Tibial nerve (tissue), 4 donors: ENCODE results near the gene KLHL7. TPM values are rescaled to one million over a fixed set of nuclear protein-coding genes. Genes with fewer than 3 reads are reported as not detected.

Source experiments
- DNase-seq, 2 donors: peaks; one replicate each; pipeline ENCODE4 v3.0.0-alpha.2; 2019; ENCODE audit warnings: low spot score in 2 of 2
- H3K27ac ChIP-seq, 4 donors: fragments of 200-600 bp; sonication (generic) in 3 of 4; one replicate each; pipeline ENCODE4 v1.5.1; 2017 to 2019; ENCODE audit warnings: mild to moderate bottlenecking in 1 of 4
- H3K27me3 ChIP-seq, 2 donors: fragments of 200-600 bp; sonication (generic) in 1 of 2; one replicate each; pipeline versions ENCODE4 v1.5.1 to v1.6.0; 2017 to 2019
- H3K36me3 ChIP-seq, 3 donors: fragments of 200-600 bp; sonication (generic); one replicate each; pipeline ENCODE4 v1.5.1; 2018 to 2019
- H3K4me1 ChIP-seq, 4 donors: fragments of 200-600 bp; sonication (generic) in 3 of 4; one replicate each; pipeline ENCODE4 v1.5.1; 2017 to 2019
- H3K4me3 ChIP-seq, 4 donors: fragments of 200-600 bp; sonication (generic) in 3 of 4; one replicate each; pipeline ENCODE4 v1.5.1; 2017 to 2019; ENCODE audit warnings: mild to moderate bottlenecking in 1 of 4, moderate library complexity in 1 of 4
- H3K9me3 ChIP-seq, 4 donors: fragments of 200-600 bp; sonication (generic) in 3 of 4; one replicate each; pipeline ENCODE4 v1.5.1; 2017 to 2019
- CTCF ChIP-seq, 5 experiments: fragments of 200-600 bp in 3 of 5; fragments of 450-650 bp in 2 of 5; sonication (generic) in 3 of 5; IDR thresholded peaks; one replicate each; pipeline ENCODE4 v1.5.1; 2016 to 2019; ENCODE audit warnings: antibody characterized with exemption in 5 of 5, mild to moderate bottlenecking in 3 of 5, moderate library complexity in 2 of 5
- EP300 ChIP-seq, 2 donors: sonication (generic); formaldehyde crosslinking; IDR thresholded peaks; one replicate each; pipeline ENCODE4 v1.6.1; 2017; ENCODE audit warnings: antibody characterized with exemption in 2 of 2, mild to moderate bottlenecking in 1 of 2
- POLR2A ChIP-seq, 2 donors: fragments of 450-650 bp; IDR thresholded peaks; one replicate each; pipeline ENCODE4 v1.6.1; 2017; ENCODE audit warnings: antibody characterized with exemption in 2 of 2, mild to moderate bottlenecking in 2 of 2, moderate library complexity in 2 of 2
- WGBS, 2 donors: methylation state at CpG; one replicate each; pipeline ENCODE4 v1.1.5; 2018; 5-methylcytosine and 5-hydroxymethylcytosine counted together
- total RNA-seq, 4 donors: library from RNA; depleted of rRNA; stranded (reverse); fragments of >200 nt; gene quantifications; one replicate each; pipeline ENCODE4 v1.1.0, GENCODE V29; 2016

The KLHL7 gene, protein sequence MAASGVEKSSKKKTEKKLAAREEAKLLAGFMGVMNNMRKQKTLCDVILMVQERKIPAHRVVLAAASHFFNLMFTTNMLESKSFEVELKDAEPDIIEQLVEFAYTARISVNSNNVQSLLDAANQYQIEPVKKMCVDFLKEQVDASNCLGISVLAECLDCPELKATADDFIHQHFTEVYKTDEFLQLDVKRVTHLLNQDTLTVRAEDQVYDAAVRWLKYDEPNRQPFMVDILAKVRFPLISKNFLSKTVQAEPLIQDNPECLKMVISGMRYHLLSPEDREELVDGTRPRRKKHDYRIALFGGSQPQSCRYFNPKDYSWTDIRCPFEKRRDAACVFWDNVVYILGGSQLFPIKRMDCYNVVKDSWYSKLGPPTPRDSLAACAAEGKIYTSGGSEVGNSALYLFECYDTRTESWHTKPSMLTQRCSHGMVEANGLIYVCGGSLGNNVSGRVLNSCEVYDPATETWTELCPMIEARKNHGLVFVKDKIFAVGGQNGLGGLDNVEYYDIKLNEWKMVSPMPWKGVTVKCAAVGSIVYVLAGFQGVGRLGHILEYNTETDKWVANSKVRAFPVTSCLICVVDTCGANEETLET
- 10 to 100 TPM; 26.0 to 83.3 (median 35.3) TPM for total RNA-seq

DNA sequence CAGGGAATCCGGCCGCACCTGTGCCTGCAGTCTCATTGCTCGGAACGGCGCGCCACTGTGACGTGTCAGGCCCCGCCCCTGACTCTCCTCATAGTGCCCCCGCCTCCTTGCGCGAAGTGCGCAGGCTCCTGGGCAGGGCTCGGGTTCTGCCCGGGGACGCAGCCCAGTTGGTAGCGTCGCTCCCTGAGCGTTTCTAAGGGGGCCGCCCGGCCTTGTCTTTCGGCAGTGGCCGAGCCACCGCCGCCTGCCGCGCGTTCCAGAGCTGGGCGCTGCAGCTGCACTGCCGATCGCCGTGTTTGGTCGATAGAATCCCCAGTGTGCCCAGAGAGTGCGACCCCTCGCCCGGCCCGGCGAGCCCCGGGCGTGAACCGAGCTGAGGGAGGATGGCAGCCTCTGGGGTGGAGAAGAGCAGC, at the start of gene KLHL7:
KLHL7 (plus strand) TSS at position 142 of the 413 bp plus-strand sequence; CDS start at position 384, 242 bp downstream.
- TF ChIP-seq CTCF (IDR thresholded peaks at IDR 0.05), result no peak
- peak; percentile 78 to 90 for TF ChIP-seq POLR2A (IDR thresholded peaks at IDR 0.05)
- peak; percentile 50 to 97 for TF ChIP-seq EP300 (IDR thresholded peaks at IDR 0.05)
- H3K4me1 ChIP-seq, result peaks cover 0 to 40% (median 19%) of the 10 kb centered on the region in 4 donors
- peak within 1 kb of the TSS; percentile 77 to 97 (median 91) for H3K27ac ChIP-seq
- peak; percentile 94 to 98 for DNase-seq
- H3K9me3 ChIP-seq, result peaks cover 0 to 13% (median 0%) of the 10 kb centered on the region in 4 donors
- WGBS, 2 donors, result 1% methylated on average over 39 to 40 of the region's 40 CpGs
- H3K27me3 ChIP-seq, result no peaks in the 10 kb centered on the region
- peak within 1 kb of the TSS; percentile 84 to 99 (median 91) for H3K4me3 ChIP-seq
- H3K36me3 ChIP-seq, result peaks cover 0 to 21% (median 0%) of the 10 kb centered on the region in 3 donors

GRCh38 chr7:23058408-23059096, 47.0 kb upstream of the KLHL7 start:
- Histone ChIP-seq H3K4me1 (peaks cover 0 to 4% (median 0%) of the 10 kb centered on the region in 4 donors), H3K4me3 (no peak overlapping the region), H3K27ac (no peak overlapping the region), H3K36me3 (no peaks in the 10 kb centered on the region), H3K9me3 (no peaks in the 10 kb centered on the region), H3K27me3 (no peaks in the 10 kb centered on the region)
- WGBS, 2 donors, result 28 to 42% methylated on average over 6 of the region's 6 CpGs
- TF ChIP-seq POLR2A (IDR thresholded peaks at IDR 0.05), result no peak
- TF ChIP-seq EP300 (IDR thresholded peaks at IDR 0.05), result no peak
- no peak for TF ChIP-seq CTCF (IDR thresholded peaks at IDR 0.05)
- DNase-seq, result no peak

DNA sequence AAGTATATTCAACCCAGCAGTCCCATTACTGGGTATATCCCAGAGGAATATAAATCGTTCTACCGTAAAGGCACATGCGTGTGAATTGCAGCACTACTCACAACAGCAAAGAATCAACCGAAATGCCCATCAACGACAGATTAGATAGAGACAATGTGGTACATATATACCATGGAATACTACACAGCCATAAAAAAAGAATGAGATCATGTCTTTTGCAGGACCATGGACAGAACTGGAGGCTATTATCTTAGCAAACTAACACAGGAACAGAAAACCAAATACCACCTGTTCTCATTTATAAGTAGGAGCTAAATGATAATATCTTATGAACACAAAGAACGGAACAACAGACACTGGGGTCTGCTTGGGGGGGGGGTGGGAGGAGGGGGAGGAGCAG, 44.3 kb upstream of the KLHL7 start:
- no peaks in the 10 kb centered on the region for H3K9me3 ChIP-seq
- H3K4me1 ChIP-seq, result peaks cover 0 to 4% (median 0%) of the 10 kb centered on the region in 4 donors
- H3K36me3 ChIP-seq, result no peaks in the 10 kb centered on the region
- H3K4me3 ChIP-seq, result no peak overlapping the region
- no peak for DNase-seq
- H3K27ac ChIP-seq, result no peak overlapping the region
- H3K27me3 ChIP-seq, result no peaks in the 10 kb centered on the region
- TF ChIP-seq CTCF (IDR thresholded peaks at IDR 0.05) (no peak), EP300 (IDR thresholded peaks at IDR 0.05) (no peak), POLR2A (IDR thresholded peaks at IDR 0.05) (no peak)
- WGBS, 2 donors, result 78 to 92% methylated on average over 6 of the region's 6 CpGs

GRCh38 chr7:23062452-23062851, 43.1 kb upstream of the KLHL7 start:
- TF ChIP-seq EP300 (IDR thresholded peaks at IDR 0.05) (peak in 1 of 2 donors; percentile 10), CTCF (IDR thresholded peaks at IDR 0.05) (no peak)
- Histone ChIP-seq H3K27me3 (no peaks in the 10 kb centered on the region), H3K36me3 (no peaks in the 10 kb centered on the region), H3K9me3 (no peaks in the 10 kb centered on the region), H3K27ac (peak overlapping the region in 1 of 4 donors; percentile 1), H3K4me3 (no peak overlapping the region), H3K4me1 (peaks cover 0 to 13% (median under 1%) of the 10 kb centered on the region in 4 donors)
- no peak for DNase-seq
- 66 to 79% methylated on average over 7 of the region's 7 CpGs for WGBS, 2 donors
